GM21526 (cell line): ENCODE measurements around the gene MYO15A.
"Not testable (repeated sequence)": the region's sequence is repeated elsewhere in the genome, so short reads cannot be mapped to it uniquely, and the experiment has no call there.

ENCODE experiments used
- ATAC-seq: cut with Tn5 transposase; IDR thresholded peaks from one replicate; pipeline ENCODE4 v1.9.1; 2021; ENCODE audit warnings: moderate library complexity; ENCODE audit not compliant: unreplicated experiment, low FRiP score

Gene MYO15A

DNA sequence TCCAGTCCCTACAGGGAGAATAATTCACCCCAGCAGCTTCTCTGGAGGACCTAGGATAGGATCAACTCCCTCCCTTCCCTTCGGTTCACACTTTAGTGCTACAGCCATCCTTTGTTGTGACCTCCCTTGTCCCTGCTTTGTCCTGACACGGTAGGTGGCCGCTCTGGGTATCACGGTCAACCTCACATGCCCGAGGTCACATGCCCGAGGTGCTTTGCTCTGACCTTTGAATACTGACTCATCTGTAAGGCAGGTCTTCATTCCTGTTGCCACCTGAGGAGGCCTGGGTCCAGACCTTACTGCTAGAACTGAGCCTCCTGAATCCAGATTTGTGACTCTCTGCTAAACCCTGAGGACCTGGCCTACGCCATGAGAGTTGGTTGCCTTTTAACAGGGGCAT, 94.8 kb downstream of the MYO15A start:
- ATAC-seq: no peak

DNA sequence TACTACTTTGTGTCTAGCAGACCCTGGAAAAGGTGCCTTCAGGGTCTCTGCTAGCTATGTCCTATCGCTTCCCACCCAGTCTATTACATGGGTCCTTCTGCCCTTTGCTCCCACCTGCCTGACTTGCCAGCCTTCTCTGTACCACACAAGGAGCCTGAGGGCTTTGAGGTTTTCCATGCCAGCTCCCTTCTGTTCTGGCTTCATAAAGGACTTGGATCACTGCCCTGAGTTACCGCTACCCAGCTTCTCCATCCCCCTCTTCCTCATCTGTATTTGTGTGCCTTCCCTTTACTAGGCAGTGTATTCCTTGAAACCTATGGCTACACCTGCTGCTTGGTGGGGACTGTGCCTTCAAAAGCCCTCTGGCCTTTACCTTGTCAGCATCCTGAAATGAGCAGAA, 97.3 kb downstream of the MYO15A start:
- no peak for ATAC-seq

DNA sequence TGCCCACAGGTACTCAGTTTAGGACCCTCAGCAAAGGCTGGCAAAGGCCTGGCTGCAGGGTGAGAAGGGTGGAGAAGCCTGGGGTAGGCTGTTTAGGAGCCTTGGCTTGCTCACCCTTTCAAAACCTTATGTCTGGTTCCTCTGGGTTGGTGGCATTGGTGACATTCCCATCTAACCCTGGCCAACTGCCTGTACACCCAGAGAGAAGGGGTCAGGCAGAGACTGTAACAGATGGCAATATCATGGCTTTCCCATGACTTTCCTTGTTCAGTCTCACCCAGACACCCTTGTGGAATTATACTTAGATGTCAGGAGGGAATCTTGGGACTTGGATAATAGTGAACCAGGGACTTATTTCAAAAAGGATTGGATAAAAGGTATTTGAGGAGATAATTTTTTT, 98.4 kb downstream of the MYO15A start:
- ATAC-seq: no peak

DNA sequence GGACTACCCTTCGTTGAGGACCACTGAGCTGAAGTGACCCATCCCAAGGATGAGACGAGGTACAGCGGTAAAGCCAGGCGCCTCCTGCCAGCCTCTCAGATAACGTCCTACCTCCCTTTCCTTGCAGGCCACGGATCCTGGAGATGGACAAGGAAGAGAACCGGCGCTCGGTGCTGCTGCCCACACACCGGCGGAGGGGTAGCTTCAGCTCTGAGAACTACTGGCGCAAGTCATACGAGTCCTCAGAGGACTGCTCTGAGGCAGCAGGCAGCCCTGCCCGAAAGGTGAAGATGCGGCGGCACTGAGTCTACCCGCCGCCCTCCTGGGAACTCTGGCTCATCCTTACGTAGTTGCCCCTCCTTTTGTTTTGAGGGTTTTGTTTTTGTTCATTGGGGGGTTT, 99.5 kb downstream of the MYO15A start:
- ATAC-seq: no peak

DNA sequence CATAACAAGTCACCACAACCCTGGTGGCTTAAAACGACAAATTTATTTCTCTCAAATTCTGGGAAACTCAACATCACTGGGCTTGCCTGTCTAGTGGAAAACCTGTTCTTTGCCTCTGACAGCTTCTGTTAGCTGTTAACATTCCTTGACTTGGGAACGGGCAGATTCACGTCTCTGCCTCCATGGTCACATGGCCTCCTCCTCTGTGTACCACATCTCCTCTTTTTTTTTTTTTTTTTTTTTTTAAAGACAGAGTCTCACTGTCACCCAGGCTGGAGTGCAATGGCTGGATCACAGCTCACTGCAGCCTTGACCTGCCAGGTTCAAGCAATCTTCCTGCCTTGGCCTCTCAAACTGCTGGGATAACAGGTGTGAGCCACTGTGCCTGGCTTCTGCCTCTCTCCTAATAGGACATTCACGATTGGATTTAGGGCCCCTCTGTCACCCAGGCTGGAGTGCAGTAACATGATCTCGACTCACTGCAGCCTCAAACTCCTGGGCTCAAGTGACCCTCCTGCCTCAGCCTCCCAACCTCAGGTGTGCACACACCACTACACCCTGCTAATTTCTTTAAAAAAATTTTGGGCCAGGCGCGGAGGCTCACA, 105.2 kb downstream of the MYO15A start:
- no peak for ATAC-seq

DNA sequence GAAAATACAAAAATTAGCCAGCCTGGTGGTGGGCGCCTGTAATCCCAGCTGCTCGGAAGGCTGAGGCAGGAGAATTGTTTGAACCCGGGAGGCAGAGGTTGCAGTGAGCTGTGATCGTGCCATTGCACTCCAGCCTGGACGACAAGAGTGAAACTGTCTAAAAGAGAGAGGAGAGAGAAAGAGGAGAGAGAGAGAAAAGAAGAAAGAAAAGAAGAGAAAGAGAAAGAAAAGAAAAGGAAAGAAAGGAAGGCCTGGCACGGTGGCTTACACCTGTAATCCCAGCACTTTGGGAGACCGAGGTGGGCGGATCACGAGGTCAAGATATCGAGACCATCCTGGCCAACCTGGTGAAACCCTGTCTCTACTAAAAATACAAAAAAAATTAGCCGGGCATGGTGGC, 108.3 kb downstream of the MYO15A start:
- not testable (repeated sequence) for ATAC-seq

DNA sequence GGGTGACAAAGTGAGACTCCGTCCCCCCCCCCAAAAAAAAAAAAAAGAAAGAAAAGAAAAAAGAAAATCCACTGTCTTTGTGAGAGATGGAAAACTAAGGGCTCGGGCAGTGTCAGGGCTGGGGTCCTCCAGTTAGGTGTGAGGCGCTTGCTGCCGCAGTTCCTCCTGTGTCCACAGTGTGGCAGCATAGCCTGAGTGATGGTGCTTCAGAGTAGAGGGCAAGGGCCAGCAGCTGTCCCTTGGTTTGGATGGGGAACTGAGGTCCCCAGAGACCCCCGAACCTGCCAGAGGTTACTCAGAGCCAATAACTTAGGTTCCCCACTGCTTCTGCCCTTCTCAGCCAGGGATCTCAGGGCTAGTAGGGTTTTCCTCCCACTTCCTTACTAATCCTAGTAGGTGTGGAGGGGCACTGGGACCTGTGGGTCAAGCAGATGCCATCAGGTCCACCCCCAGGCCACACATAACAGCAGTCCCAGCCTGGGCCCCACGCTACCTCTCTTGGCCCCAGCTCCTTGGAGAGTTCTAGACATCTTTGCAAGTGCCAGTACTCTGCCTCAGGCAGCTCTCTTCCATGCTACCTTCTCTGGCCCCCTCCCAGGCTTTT, 109.0 kb downstream of the MYO15A start:
- ATAC-seq: no peak

DNA sequence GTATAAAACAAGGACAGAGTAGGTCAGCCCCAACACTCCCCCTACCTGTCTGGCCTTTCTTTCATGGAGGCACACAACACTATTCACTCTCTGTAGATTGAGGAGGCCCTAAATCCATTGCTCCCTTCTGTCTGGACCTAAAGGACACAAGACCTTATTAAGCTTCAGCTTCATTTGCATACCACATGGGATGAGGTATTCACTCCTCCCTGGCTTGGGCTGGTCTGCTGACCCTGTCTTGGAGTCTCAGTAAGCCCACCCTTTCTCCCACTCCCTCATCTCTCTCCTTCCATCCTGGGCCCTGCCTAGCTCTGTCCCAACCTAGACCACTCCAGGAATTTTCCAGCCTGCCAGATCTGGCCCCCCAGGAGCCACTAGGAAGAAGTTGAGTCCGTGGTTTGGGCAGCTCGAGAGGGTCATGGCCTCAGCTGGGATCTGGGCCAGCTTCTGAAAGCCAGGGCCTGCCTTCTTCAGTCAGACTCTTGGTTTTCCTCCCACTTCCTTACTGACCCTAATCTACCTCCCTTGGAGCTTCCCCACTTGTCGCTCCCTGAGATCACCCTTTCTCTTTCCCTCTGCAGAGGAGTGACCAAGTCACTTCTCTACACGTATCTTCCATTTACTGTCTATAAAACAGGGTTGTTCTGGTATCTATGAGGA, 110.3 kb downstream of the MYO15A start:
- ATAC-seq: no peak

DNA sequence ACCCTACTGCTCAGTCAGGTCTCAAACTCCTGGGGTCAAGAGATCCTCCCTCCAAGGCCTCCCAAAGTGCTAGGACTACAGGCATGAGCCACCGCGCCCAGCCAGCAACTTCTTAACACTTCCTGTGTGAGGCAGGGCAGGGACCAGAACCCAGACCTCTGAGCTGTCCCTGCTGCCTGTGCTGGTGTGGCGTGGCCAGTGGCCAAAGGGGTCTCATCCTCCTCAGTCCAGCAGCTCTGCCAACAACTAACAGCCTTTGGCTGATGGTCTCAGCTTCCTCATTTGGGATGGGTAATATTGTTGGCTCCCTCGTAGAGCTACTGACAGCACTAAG, 115.5 kb downstream of the MYO15A start:
- no peak for ATAC-seq

DNA sequence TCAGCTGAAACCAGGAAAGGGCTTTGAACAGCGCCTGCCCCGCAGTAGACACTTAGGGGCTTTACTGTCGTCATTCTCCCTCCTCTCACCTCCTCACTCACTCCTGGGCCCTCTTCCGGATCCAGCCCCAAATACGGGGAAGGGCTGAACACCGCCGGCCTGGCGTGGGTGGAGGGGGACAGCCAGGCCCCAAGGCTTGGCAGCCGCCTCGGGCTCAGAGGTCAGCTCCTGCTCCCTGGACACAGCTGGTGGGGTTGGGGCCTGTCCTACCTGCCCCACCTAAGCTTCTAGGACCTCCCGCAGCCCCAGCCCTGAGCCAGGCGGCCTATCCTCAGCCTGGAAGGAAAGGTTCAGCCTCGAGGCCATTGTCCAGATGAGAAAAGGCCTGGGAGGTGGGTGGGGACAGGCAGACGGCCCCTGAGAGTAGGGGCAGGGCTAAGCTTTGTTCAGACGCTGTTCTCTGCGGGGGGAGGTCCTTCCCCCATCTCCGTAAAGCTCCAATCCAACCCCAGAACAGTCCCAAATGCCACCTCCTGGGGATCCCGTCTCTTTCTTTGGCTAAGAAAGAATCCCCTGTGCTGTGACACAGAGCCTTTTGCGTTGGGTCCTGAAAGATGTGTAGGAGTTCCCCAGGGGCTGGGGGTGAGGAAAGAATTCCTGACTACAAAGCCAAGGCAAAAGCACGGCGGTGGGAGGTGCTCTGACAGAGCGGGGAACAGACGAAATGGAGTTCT, 116.0 kb downstream of the MYO15A start:
- ATAC-seq: no peak

DNA sequence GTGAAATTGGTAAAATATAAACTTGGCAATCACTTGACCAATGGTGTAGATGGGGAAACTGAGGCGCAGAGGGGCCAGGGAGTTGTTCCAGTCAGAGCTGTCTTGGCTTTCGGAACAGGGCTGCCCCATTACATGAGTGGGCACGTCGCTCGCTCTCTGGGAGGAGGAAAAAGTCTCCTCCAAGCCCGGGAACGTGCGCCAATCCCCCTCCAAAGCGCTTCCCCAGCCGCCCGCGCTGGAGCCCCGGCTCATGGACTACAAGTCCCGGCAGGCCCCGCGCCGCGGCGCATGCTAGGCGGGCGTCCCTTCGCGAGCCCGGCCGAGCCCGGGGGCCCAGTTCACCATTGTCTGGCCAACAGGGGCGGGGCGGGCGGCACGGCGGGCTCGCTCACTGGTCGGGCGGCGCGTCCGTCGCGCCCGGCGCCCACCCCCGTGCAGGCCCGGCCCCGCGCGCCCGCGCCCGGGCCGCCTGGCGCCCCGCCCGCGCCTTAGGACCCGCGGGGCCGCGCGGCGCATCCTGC, 116.6 kb downstream of the MYO15A start, which contains the start of gene LLGL1:
Gene LLGL1, plus strand, starts transcription at position 515 of the 521 bp plus-strand sequence. CDS start 48 bp downstream, outside the sequence.
- peak; percentile 72 for ATAC-seq

DNA sequence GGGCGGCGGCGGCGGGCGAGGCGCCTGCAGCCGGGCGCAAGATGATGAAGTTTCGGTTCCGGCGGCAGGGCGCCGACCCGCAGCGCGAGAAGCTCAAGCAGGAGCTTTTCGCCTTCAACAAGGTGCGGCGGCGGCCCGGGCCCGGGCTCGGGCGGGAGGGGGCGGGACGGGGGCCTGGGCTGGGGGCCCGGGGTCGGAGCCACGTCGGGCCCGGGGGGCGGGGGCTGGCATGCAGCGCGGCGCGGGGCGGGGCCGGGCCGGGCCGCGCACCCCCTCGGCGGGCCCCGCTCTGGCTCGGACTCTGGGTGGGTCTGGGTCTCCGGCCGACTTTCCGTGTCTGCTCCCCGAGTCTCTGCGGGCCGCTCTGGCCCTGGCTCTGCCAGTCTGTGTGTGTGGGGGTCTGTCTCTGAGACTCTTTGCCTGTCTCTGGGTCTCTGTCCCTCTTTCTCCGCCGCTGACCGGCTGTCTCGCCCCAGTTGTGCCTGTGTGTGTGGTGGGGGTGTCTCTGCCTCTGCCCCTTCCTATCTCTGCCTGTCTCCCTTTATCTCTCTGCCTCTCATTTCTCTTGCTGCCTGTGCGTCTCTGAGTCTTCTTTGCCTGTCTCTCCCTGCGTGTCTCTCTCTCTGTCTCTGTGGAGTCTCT, 117.2 kb downstream of the MYO15A start:
- peak; percentile 8 for ATAC-seq

DNA sequence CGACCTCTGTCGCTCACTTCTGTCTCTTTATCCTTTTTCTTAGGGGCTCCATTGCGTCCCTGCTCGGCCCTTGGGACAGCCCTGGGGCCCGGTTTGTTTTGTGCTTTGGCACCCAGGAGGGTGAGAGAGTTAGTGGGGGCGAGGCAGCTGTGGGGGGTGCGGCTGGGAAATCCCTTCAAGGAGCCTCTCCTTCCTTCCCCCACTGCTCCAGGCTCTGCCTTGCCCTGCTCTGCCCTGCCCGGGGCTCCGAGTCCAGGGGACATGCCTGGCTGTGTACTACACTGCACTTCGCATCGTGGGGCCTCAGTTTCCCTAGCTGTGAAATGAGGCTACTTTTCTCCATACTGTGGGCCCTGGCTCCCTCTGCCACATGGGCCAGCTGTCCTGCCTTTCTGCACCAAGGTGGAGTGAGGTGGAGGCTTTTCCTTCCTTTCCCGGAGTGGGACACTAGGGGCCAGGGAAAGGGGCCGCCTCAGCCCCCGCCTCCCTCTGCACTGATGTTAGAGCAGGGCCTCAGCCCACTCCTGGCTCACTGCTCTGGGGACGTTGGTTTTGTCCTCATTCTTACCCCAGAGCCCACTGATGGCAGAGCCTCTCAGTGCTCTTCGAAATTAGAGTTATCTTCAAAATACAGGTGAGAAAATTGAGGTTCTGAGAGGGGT, 117.9 kb downstream of the MYO15A start:
- no peak for ATAC-seq

DNA sequence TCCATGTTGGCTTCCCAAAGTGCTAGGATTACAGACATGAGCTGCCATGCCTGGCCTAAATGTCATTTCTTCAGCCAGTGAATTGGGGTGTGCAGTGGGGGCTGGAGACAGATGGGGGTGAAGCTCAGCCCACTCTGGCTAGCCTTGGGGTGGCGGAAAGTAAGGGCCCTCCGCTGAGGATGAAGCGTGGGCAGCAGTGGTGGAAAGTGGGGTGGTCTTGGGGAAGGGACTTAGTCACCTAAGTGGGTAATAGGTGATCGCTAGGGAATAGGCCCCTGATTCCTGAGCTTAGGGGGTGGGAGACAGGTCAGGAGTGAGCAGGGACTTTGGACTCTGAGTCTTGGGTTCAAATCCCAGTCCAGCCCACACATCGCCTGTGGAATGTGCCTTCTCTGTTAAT, 119.1 kb downstream of the MYO15A start:
- ATAC-seq: no peak

DNA sequence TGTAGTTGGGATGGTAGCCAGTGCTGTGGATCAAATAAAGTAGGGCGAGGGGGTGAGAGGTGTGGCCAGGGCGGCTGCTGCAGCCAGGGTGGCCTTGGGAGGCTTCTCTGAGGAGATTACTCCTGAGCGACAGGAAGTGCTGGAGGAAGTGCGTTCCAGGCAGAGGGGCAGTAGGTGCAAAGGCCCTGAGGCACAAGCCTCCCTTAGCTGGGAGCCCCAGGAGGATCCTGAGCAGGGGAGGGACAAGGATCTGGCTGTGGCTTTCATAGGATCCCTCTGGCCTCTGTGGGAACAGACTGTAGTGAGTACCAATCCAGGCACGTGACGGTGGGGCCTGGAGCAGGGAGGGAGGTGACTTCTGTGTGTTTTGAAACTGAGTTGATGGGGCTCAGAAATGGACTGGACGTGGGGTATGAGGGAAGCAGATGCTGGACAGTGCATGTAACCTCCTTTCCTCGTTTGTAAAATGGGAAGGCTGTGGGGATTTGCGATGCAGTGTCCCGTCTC, 119.7 kb downstream of the MYO15A start:
- ATAC-seq: no peak

DNA sequence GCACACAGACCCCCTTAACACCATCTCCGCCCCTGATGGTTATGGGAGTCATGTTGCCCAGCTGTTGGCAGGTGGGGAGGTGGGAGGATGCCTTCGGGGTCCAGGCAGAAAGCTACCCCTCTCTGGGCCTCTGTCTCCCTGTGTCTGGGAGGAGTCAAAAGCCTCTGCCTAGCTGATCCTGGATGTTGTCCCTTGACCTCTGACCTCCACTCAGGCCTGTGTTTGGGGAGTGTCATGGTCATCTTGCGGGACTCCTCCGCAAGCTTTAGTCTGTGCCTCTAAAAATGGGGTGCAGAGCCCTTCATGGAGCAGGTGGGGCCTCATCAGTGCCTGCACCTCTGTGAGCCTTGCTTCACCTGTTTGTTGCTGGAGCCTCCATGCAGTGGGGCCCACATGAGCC, 120.7 kb downstream of the MYO15A start:
- ATAC-seq: no peak
